Right hindlimb (tissue), 1 donor: ENCODE measurements around the gene MYADML2.
"Not testable (repeated sequence)": the region's sequence is repeated elsewhere in the genome, so short reads cannot be mapped to it uniquely, and the experiment has no call there.

Experiments used
- DNase-seq: peaks from one replicate; pipeline ENCODE4 v3.0.0-alpha.2; 2018

Gene MYADML2

DNA sequence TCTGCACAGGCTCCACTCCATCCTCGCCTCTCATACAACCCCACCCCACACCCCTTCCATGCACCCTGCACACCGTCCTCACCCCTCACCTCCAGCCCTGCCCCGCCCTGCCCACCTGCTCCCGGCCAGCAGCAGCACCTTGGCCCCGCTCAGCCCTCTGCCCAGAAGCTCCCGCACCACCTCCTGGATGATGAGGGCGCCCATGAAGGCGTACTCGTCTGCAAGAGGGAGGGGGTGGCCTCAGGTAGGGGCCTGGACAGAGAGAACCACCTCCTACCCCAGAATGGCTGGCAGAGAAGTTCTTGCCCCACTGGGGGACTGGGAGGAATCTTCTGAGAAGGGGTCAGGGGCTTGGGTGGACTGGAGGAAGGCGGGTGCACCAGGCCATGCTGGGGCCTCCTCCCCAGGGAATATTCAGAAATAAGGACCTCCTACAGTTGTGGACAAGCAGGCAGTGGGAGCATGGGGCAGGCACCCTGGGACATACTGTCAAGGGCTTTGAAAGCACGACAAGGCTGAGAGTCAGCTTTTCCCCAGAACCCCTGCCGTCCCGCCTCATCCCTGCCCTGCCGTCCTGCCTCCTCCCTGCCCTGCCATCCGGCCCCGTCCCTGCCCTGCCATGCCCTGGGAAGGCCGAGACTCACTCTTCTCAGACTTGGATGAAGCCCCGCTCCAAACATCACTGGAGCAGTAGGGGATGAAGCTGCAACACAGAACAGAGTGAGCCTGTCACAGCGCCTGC lies 10.8 kb upstream of the MYADML2 start:
- no peak for DNase-seq

DNA sequence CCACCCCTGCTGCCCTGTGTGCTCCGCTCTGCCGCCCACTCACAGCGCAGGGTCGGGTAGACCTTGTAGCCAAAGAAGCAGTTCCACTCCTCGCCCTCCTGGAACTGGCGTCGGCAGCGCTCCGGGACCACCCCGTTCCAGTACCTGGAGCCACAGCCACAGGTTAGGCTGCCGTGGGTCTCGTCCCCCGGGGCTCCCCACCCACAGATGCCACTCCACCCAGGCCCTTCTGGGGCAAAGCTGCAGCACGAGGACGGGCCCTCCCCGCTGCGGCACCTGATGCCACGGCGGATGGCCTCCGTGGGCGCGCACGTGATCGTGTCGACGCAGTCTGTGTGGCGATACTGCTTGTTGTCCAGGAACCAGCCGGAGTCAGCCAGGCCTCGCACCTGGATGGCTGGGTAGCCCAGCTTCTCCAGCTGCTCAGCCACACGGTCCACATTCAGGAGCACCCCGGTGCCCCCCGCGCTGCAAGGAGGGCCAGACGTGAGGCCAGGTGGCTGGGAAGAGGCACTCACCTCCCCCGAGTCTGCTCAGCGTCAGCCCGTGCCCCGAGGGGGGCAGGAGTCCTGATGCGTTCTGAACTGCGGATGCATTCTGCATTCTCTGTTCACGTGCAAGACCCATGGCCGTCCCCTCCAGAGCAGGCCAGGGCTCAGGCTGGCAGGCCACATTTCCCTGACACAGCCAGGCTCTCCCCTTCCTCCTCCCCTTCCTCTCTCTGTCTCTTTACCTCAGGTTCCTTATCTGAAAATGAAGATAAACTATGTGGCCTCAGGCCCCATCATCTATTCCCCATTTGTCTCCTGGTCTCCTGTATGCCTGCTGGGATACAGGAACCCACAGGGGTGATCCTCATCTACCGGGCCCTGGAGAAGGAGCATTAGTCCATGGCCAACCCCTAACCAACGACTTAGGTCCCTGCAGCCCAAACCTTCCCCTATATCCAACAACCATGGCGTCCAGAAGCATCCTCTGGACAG lies 9.9 kb upstream of the MYADML2 start:
- no peak for DNase-seq

DNA sequence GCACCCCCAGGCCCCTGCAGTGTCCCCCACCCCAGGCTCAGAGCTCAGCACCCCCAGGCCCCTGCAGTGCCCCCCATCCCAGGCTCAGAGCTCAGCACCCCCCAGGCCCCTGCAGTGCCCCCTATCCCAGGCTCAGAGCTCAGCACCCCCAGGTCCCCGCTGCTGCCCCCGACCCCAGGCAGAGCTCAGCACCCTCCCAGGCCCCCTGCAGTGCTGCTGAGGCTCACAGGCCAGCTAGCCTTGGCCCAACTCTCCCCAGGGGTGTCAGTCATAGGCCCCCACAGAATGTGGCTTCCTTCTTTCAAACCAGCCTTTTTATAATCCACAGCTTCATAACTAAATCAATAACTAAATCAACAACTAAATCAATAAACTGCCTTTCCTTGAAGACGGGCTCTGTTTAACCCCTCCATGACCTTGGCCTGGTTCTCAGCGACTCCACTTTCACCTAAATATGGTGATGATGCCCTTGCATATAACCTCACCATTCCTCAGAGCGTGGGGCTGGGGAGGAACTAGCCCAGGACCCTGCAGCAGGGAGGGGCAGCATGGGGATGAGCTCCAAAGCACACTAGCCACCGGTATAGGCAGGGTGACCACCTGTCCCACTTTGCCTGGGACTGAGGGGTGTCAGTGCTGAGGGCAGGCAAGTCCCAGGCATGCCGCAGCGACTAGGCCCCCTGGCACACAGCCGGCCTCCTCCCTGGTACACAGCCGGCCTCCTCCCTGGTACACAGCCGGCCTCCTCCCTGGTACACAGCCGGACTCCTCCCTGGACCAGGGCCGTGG lies 8.9 kb upstream of the MYADML2 start:
- DNase-seq: no peak

DNA sequence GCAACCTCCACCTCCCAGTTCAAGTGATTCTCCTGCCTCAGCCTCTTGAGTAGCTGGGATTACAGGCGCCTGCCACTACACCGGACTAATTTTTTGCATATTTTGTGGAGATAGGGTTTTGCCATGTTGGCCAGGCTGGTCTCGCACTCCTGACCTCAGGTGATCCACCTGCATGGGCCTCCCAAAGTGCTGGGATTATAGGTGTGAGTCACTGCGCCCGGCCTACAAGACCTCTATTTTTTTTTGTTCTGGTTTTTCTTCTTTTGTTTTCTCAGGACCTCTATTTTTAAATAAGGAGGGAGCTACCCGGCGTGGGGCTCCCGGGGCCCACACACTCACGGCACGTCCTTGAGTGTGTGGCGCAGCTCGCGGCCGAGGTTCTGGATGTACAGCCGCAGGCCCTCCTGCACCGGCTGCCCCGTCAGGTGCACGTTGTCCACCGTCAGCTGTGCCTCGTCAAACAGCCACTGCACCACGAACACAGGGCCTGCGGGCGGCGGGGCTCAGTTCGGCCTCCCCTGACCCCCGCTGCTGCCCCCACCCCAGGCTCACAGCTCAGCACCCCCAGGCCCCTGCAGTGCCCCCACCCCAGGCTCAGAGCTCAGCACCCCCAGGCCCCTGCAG lies 8.1 kb upstream of the MYADML2 start:
- no peak for DNase-seq

DNA sequence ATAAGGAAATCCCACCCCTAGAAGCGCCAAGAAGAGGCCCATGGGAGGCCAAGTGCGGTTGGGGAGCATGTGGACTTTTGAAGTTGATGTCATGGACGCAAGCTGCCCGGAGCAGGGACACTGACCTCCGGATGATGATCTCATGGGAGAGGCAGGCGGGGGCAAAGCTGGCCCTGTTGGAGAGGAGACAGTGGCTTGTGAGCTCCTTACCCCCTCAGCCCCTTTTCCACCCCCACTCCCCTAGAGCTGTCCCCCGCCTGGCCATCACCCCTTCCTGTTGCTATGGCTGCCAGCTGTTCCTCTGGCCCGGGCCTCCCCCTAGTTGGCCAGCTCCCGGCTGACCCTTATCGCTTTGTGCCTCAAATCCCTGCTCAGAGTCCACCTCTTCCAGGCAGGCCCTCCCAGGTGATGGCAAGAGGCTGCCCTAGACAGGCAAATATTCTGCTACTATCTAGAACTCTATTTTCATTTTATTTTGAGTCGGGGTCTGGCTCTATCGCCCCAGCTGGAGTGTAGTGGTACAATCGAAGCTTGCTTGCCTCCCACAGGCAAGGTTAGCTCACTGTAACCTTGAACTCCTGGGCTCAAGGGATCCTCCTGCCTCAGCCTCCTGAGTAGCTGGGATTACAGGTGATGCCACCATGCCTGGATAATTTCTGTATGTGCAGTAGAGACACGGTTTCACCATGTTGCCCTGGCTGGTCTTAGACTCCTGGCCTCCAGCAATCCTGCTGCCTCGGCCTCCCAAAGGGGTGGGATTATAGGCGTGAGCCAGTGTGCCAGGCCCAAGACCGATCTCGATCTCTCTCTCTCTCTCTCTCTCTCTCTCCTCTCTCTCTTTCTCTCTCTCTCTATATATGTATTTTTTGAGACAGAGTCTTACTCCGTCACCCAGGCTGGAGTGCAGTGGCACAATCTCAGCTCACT lies 7.4 kb upstream of the MYADML2 start:
- DNase-seq: no peak

DNA sequence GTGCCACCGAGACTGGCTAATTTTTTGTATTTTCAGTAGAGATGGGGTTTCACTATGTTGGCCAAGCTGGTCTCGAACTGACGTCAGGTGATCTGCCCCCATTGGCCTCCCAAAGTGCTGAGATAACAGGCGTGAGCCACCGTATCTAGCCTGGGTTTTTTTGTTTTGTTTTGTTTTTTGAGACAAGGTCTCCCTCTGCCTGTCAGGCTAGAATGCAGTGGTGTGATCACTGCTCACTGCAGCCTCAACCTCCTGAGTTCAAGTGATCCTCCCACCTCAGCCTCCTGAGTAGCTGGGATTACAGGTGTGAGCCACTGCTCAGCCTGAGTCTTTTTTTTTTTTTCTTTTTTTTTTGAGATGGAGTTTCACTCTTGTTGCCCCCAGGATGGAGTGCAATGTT lies 6.4 kb upstream of the MYADML2 start:
- not testable (repeated sequence) for DNase-seq

DNA sequence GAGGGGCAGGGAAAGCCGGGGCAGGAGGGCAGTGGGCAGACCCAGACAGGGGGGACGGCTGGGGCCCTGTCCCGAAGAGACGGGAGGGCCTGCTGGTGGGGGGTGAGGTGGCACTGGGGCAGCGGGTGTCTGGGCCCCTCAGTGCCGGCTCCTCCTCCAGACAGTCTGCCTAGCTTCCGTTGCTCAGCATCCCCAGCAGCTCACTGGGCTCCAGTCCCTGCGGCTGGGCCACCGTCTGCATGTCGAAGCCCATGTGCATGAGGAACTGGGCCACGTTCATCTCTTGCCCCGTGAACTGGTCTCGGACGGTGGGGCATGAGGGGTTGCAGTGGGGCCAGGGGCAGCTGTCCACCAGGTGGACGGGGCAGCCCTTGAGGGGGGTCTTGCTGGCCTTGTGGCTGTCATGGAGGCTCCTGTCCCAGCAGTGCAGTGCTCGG lies 5.8 kb upstream of the MYADML2 start:
- DNase-seq: no peak

DNA sequence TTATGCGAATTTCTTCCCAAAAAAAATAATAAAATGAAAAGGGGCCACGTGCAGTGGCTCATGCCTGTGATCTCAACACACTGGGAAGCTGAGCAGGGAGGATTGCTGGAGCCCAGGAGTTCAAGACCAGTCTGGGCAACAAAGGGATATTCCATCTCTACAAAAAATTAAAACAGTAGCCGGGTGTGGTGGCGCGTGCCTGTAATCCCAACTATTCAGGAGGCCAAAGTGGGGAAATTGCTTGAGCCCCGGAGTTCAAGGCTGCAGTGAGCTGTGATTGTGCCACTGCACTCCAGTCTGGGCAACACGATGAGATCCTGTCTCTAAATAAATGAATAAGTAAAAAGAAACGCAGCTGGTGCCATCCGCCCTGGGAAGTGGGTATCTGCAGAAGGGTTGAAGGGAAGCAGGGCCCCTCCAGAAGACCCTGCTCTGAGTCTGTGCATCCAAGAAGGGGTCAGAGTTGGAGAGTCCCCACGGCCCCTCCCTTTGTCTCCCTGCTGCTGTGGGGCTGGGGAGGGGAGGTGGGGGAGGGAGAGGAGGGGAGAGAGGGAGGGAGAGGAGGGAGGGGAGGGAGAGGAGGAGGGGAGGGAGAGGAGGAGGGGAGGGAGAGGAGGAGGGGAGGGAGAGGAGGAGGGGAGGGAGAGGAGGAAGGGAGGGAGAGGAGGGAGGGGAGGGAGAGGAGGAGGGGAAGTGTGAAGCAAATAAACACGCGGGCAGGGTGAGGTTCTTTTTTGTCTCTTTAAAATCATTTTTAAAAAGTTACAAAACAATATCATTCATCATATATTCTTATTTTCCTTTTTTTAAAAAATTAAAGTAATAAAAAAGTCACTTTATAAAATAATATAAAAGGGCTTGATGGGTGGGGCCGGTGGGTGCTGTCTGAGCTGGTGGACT lies 5.0 kb upstream of the MYADML2 start:
- DNase-seq: no peak

DNA sequence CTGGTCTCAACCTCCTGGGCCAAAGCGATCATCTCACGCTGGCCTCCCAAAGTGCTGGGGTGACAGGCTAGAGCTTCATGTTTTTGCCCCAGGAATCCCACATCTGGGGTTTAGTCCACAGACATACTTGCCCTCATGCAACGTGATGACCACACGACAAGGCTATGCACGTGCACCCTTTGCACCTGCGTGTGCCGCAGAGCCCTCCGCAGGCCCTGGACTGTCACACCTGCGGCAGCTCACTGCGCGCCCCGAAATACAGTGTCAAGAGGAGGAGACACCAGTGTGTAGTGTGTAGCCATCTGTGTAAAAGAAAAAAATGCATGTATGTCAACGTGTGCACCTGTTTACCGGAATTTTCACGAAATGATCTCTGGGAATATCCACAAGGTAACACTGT lies 3.5 kb upstream of the MYADML2 start:
- no peak for DNase-seq

DNA sequence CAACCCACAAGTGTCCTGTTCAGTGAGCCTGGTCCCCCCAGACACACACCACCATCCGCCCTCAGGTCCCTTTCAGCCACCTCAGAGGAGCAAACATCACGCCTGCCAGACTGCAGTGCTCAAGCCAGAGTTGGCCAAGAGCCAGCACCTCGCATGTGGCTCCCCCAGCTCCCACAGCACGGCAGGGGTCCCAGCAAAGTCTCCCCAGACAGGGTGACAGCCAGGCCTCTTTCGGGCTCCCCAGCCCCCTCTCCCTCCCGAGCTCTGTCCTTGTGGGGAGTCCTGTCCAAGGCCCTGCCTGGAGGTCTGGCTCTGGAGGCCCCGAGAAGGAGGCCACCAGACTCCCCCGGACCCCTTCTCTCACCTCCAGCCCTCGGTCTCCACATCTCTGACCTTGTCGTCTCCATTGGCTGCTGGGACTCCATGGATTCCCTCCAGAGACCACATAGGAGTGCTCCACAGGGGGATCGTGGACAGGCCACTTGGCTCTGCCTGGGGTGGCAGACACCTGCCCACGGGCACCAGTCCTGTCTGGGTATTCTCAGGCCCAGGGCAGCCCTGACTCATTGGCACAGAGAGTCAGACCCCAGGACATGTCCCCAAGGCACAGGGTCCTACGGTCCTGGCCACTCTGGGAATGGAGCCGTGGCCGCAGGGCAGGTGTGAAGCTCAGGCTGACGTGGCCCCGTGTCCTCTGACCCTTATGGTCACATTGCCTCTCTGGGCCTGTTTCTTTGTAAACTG lies 1.8 kb upstream of the MYADML2 start:
- no peak for DNase-seq

DNA sequence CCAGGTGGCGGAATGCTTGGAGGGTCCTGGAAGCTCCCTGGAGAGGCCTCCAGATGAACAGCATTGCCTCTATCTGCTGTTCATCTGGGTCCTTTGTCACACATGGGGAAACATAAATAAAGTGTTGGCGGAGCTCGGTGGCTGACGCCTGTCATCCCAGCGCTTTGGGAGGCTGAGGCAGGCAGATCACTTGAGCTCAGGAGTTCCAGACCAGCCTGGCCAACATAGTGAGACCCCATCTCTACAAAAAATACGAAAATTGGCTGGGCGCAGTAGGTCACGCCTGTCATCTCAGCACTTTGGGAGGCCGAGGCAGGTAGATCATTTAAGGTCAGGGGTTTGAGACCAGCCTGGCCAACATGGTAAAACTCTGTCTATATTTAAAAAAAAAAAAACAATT lies 2.2 kb downstream of the MYADML2 start:
- DNase-seq: no peak

DNA sequence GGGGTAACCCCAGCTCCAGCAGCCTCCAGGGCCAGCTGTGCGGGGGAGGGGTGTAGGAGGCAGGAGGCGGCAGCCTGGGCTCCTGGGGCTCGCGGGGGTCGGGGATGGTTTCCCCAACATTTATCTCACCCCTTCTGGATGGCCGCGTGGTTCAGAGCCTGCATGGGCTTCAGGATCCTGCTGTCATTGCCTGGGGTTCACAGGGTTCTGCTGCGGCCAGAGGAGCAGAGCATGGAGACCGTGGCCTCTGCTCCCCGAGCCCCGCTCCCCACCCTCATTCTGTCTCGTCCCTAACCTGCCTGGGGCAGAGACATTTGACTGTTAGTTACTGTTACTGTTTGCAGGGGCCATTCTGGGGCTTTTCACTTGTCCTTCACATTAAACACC lies 4.9 kb downstream of the MYADML2 start:
- DNase-seq: no peak

DNA sequence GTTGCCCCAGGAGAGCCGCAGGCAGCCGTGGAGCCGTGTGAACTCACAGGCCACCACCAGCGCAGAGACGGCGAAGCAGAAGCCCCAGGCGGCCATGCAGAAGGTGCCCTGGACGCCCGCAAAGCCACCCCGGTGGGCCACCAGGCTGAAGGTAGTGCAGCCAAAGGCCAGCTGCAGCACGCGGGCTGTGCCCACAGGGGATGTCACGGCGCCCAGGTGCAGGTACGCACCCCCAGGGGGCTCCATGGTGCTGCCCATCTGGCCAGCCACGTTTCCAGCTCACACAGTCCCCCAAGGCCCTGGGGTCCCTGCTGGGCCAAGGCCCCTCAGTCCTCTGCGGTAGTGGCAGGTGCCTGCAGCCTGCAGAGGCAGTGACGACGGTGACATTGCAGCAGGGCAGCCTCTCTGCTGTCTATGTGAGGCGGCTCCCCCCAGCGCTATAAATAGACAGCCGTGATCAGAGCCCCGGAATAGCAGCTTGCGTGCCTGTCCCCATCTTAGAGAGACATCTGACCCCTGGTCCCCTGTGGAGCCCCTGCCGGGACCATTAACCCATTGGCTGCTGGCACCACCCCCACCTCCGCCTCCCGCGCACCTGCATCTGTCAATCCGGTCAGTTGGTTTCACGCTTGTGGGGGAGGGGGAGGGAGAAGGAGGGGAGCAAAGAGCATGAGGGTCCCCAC lies 5.4 kb downstream of the MYADML2 start:
- peak; percentile 62 for DNase-seq

DNA sequence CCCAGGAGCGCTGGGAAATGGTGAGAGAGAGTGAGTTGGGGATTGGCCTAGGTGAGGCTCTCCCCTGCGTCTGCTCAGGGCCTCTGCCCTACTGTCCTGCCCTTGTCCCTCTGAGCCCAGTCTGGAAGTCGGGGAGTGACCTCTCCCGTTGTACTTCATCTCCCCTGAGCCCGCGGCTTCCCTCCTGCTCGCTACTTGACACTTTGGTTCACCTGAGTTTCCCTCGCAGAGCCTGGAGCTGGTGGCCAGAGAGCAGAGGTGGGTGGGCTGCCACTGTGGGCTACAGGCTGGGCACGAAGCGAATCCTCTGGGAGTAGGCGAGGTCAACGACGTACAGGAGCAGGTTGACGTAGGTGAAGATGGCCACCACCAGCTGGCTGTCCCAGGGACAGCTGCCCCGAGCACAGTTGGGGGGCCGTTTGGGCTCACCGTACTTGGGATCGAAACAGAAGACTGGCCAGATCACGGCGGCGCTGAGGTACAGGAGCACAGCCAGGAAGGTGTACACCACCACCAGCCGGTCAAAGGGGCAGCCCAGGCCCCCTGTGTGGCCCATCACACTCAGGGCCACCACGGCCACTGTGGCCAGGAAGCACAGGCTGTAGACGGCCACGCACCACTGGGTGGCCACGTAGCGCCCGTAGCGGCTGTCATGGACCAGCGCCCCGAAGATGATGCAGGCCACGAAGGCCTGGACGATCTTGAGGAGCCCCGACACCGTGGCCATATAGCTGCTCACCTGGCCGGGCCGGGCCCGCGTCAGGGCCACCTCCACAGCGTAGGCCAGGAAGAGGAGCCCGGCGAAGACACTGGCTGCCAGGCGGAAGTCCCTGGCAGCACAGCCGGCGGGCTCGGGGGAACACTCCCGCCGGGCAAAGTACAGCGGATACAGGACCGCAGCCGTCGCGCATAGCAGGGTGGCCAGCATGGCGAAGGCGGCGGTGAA lies 6.2 kb downstream of the MYADML2 start:
- DNase-seq: peak; percentile 19

DNA sequence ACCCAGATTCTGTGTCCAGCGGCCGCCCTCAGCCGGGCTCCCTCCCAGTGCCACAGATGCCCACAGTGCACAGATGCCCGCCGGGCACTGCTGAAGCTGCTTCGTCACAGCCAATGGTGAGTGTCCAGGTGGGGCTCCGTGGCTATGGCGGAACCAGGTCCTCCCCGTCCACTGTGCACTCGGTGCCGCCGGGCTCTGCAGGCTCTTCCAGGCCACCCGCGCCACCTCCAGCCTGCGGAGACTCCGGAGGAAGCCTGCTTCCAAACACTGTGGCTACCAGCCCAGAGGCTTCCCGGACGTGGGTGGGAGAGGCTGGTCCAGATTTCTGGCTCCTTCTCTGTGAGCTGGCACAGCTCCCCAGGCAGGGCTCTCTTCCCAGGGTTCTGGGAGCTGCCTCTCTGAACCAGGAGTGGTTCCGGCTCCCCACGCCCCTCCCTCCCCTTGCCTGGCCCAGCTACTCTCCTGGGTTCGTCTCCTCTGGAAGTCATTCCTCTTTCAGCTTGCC lies 7.1 kb downstream of the MYADML2 start:
- peak; percentile 43 for DNase-seq

DNA sequence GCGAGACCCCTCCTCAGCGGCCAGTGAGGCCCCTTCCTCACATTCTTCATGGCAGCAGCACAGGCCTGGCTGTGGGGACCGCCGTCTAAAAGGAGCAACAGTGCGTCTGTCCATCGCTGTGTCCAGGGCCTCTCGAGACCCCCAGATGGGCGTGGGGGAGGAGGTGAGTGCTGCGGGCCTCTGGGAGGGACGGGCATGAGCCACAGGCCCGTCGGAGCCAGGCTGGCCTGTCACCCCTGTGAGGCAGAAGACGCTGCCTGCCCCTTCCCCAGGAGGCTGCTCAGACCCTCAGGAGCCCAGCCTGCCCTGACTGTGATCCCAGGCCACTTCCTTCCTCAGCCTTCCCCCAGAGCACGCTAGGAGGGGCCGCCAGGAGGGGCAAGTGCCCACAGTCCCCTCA lies 7.8 kb downstream of the MYADML2 start:
- DNase-seq: peak; percentile 18

DNA sequence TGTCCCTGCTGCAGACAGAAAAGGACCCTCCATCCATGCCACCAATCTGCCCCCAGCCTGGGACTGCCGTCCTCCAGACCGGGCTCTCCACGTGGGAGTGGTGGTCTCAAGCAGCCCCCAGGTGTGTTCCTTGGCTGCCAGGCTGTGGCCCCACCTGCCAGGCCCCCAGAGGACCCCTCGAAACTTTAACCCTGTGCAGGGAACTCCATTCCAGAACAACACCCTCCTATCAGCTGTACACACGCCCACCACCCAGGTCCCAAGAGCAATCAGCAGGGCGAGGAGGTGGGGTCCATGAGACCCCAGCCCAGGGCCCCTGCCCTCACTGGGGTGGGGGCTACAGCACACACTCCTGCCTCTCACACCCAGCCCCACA lies 11.3 kb downstream of the MYADML2 start:
- no peak for DNase-seq
